Astrocyte (in vitro differentiated cells and primary cell): Measurements from ENCODE around the gene FMOD. TPM values are rescaled to one million over a fixed set of nuclear protein-coding genes. Genes with fewer than 3 reads are reported as not detected.

Experiments
- DNase-seq: peaks from one replicate; pipeline ENCODE4 v3.0.0-alpha.2; 2010; ENCODE audit warnings: low read depth
- FAIRE-seq: peaks from 2 replicates; lab custom pipeline; 2011; peaks lifted over from hg19 to GRCh38; lab: Jason Lieb, UNC
- H2AFZ ChIP-seq: 2 replicates; pipeline ENCODE4 v1.6.0; 2012; ENCODE audit warnings: low read depth, low read length, inconsistent platforms
- H3K27ac ChIP-seq: 2 replicates; pipeline ENCODE4 v1.5.1; 2011; ENCODE audit warnings: low read depth, low read length, inconsistent platforms
- H3K27me3 ChIP-seq: 2 replicates; pipeline ENCODE4 v1.6.0; 2011; ENCODE audit warnings: low read length, inconsistent platforms; ENCODE audit not compliant: insufficient read depth
- H3K36me3 ChIP-seq: 2 replicates; pipeline ENCODE4 v1.5.1; 2011; ENCODE audit warnings: low read length, inconsistent platforms; ENCODE audit not compliant: insufficient read depth
- H3K4me1 ChIP-seq: 2 replicates; pipeline ENCODE4 v1.5.1; 2011; ENCODE audit warnings: low read length, inconsistent platforms; ENCODE audit not compliant: insufficient read depth
- H3K4me2 ChIP-seq: 2 replicates; pipeline ENCODE4 v1.6.0; 2012; ENCODE audit warnings: low read length, inconsistent platforms
- H3K4me3 ChIP-seq: 2 replicates; pipeline ENCODE4 v1.5.1; 2011; ENCODE audit warnings: low read depth, mild to moderate bottlenecking, low read length, inconsistent platforms; ENCODE audit not compliant: insufficient read depth
- H3K79me2 ChIP-seq: 2 replicates; pipeline ENCODE4 v1.6.0; 2012; ENCODE audit warnings: mild to moderate bottlenecking, low read length, inconsistent platforms; ENCODE audit not compliant: insufficient read depth
- H3K9ac ChIP-seq: 2 replicates; pipeline ENCODE4 v1.6.0; 2012; ENCODE audit warnings: mild to moderate bottlenecking, low read length, inconsistent platforms
- H3K9me3 ChIP-seq: 2 replicates; pipeline ENCODE4 v1.5.1; 2012; ENCODE audit warnings: low read depth, mild to moderate bottlenecking, low read length, inconsistent platforms; ENCODE audit not compliant: insufficient read depth
- H4K20me1 ChIP-seq: 2 replicates; pipeline ENCODE4 v1.6.0; 2012; ENCODE audit warnings: low read length, inconsistent platforms; ENCODE audit not compliant: insufficient read depth
- H3K27ac Mint-ChIP-seq: one replicate; pipeline ENCODE4 v1.8.0; 2021; ENCODE audit warnings: mild to moderate bottlenecking, mixed read lengths; ENCODE audit not compliant: unreplicated experiment
- H3K27me3 Mint-ChIP-seq: one replicate; pipeline ENCODE4 v1.8.0; 2021; ENCODE audit warnings: low read depth, mixed read lengths; ENCODE audit not compliant: unreplicated experiment
- H3K36me3 Mint-ChIP-seq: one replicate; pipeline ENCODE4 v1.8.0; 2021; ENCODE audit warnings: low read depth, mixed read lengths; ENCODE audit not compliant: unreplicated experiment
- H3K4me1 Mint-ChIP-seq: one replicate; pipeline ENCODE4 v1.8.0; 2021; ENCODE audit warnings: low read depth, mixed read lengths; ENCODE audit not compliant: unreplicated experiment
- H3K4me3 Mint-ChIP-seq: one replicate; pipeline ENCODE4 v1.8.0; 2021; ENCODE audit warnings: mild to moderate bottlenecking, moderate library complexity, mixed read lengths; ENCODE audit not compliant: unreplicated experiment
- H3K9me3 Mint-ChIP-seq: one replicate; pipeline ENCODE4 v1.8.0; 2021; ENCODE audit warnings: mild to moderate bottlenecking, mixed read lengths; ENCODE audit not compliant: unreplicated experiment
- EZH2 ChIP-seq: IDR thresholded peaks from 2 replicates; pipeline ENCODE4 v1.6.1; 2012; ENCODE audit warnings: mild to moderate bottlenecking, low read length, inconsistent platforms; ENCODE audit not compliant: insufficient read depth
- total RNA-seq: library from RNA; stranded (reverse); gene quantifications from 2 replicates; pipeline ENCODE4 v1.2.1, GENCODE V29; 2021
- TF ChIP-seq, protein P1 (sequence below): IDR thresholded peaks from 2 replicates; pipeline ENCODE4 v1.5.1; 2011; ENCODE audit warnings: low read depth, mild to moderate bottlenecking, inconsistent platforms, low read length, moderate library complexity; ENCODE audit not compliant: insufficient read depth

Gene FMOD
- total RNA-seq, 1 donor from 2014 or later: not detected

DNA sequence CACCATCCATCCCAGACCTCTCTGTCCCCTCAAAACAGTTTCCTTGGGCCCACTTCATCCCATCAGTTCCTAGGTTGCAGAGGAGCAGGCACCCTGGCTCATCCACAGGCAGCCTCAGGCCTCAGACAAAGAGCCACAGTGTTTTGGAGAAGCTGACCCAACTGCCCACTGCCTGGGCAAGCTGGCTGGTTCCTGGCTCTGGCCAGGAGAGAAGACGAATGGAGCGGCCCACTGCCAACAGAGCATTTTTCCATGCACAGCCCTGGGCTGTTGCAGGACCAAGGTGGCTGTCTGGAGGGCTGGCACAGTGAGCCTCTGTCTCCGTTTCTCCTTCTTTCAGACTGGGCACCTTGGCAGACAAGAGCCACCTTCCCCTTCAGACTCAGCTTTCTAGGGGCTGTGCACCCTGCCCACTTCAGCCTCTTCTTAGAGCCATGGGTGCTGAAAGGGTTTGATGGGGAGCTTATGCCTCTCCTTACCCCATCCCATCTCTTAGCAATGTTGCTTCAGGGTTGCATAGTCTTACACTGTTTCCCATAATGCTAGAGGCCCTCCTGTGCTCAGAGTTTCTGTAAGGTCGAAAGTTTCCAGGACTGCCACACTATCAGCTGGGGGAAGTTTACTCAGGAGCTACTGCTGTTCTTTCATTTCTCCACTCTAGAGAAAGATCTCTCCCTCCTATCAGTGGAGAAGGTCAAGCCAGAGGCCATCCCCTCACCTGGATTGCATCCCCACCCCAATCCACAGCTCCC is 973 bp downstream of the FMOD start:
- no peak overlapping the region for H3K27ac Mint-ChIP-seq

DNA sequence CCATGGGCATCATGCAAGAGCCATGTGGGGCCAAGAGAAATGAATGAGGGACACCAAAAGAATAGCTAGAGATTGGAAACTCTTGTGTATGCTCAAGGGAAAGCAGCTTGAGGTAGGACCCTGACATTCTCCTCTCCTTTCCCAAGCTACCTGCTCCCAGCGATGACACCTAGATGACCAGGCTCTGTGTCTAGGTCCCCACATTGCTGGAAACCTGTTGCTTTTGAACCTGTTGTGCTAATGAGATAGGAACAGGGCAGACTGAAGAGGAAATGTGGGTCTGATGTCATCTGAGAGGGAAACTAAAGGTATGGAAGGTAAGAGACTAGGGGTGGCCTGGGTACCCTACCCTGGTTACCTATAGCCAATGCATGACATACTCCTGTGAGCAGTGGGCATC is 1.8 kb downstream of the FMOD start:
- Histone ChIP-seq H3K36me3 (no peaks in the 10 kb centered on the region), H3K27ac (no peak overlapping the region), H4K20me1 (no peaks in the 10 kb centered on the region), H3K4me2 (no peak overlapping the region), H2AFZ (no peak overlapping the region), H3K9ac (no peak overlapping the region), H3K9me3 (no peaks in the 10 kb centered on the region), H3K4me1 (peaks cover 3% of the 10 kb centered on the region), H3K79me2 (no peaks in the 10 kb centered on the region), H3K27me3 (peaks cover 11% of the 10 kb centered on the region), H3K4me3 (no peak overlapping the region)
- DNase-seq: no peak
- H3K27ac Mint-ChIP-seq: no peak overlapping the region
- TF ChIP-seq EZH2: no peak
- TF ChIP-seq, protein P1, sequence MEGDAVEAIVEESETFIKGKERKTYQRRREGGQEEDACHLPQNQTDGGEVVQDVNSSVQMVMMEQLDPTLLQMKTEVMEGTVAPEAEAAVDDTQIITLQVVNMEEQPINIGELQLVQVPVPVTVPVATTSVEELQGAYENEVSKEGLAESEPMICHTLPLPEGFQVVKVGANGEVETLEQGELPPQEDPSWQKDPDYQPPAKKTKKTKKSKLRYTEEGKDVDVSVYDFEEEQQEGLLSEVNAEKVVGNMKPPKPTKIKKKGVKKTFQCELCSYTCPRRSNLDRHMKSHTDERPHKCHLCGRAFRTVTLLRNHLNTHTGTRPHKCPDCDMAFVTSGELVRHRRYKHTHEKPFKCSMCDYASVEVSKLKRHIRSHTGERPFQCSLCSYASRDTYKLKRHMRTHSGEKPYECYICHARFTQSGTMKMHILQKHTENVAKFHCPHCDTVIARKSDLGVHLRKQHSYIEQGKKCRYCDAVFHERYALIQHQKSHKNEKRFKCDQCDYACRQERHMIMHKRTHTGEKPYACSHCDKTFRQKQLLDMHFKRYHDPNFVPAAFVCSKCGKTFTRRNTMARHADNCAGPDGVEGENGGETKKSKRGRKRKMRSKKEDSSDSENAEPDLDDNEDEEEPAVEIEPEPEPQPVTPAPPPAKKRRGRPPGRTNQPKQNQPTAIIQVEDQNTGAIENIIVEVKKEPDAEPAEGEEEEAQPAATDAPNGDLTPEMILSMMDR: no peak
- no peak overlapping the region for H3K4me3 Mint-ChIP-seq
- H3K9me3 Mint-ChIP-seq: peaks cover 5% of the 10 kb centered on the region
- peaks cover 50% of the 10 kb centered on the region for H3K27me3 Mint-ChIP-seq
- no peaks in the 10 kb centered on the region for H3K4me1 Mint-ChIP-seq
- no peaks in the 10 kb centered on the region for H3K36me3 Mint-ChIP-seq
- no peak for FAIRE-seq

More for the DNA sequence above, 973 bp downstream of the FMOD start:
- Histone ChIP-seq H3K9me3 (no peaks in the 10 kb centered on the region), H3K4me2 (no peak overlapping the region), H4K20me1 (no peaks in the 10 kb centered on the region), H3K4me1 (peaks cover 6% of the 10 kb centered on the region), H3K4me3 (no peak overlapping the region), H2AFZ (no peak overlapping the region), H3K9ac (no peak overlapping the region), H3K36me3 (no peaks in the 10 kb centered on the region), H3K27me3 (peaks cover 8% of the 10 kb centered on the region), H3K27ac (no peak overlapping the region), H3K79me2 (no peaks in the 10 kb centered on the region)
- Mint-ChIP-seq H3K9me3 (peaks cover 5% of the 10 kb centered on the region), H3K36me3 (no peaks in the 10 kb centered on the region), H3K27me3 (peaks cover 47% of the 10 kb centered on the region), H3K4me3 (no peak overlapping the region), H3K4me1 (no peaks in the 10 kb centered on the region)
- TF ChIP-seq, protein P1: no peak
- TF ChIP-seq EZH2: no peak
- no peak for DNase-seq
- FAIRE-seq: no peak

DNA sequence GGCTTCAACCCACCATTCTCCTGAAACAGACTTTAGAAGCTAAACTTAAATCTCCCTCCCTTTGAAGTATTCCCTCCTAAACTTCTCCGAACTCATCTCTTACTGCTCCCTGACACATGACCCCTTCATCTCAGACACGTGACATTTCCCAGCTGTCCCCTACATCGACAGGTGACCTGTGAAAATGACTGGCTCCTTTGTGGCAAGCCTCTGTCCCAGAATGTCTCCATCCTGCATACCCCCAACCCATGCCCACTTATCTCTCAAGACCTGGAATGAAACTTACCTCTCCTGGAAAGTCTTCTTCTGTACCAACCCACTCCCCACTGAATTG is 4.2 kb downstream of the FMOD start:
- peaks cover 5% of the 10 kb centered on the region for H3K9me3 Mint-ChIP-seq
- no peak overlapping the region for H3K4me3 Mint-ChIP-seq
- H3K27ac Mint-ChIP-seq: no peak overlapping the region
- no peaks in the 10 kb centered on the region for H3K36me3 ChIP-seq
- no peak overlapping the region for H3K27ac ChIP-seq
- no peak overlapping the region for H3K4me2 ChIP-seq
- no peak for DNase-seq
- H3K27me3 Mint-ChIP-seq: peaks cover 58% of the 10 kb centered on the region
- peaks cover 30% of the 10 kb centered on the region for H3K27me3 ChIP-seq
- no peaks in the 10 kb centered on the region for H3K4me1 ChIP-seq
- no peak for TF ChIP-seq EZH2
- TF ChIP-seq, protein P1: no peak
- H3K4me1 Mint-ChIP-seq: no peaks in the 10 kb centered on the region
- H3K9me3 ChIP-seq: no peaks in the 10 kb centered on the region
- H4K20me1 ChIP-seq: no peaks in the 10 kb centered on the region
- no peak overlapping the region for H2AFZ ChIP-seq
- no peak overlapping the region for H3K4me3 ChIP-seq
- H3K36me3 Mint-ChIP-seq: no peaks in the 10 kb centered on the region
- no peak for FAIRE-seq
- H3K79me2 ChIP-seq: no peaks in the 10 kb centered on the region
- H3K9ac ChIP-seq: no peak overlapping the region
